GM21723 (cell line): ENCODE data around the gene TMSB4X.
"Not testable (repeated sequence)": the region's sequence is repeated elsewhere in the genome, so short reads cannot be mapped to it uniquely, and the experiment has no call there.

Experiments used
- ATAC-seq: cut with Tn5 transposase; IDR thresholded peaks from one replicate; pipeline ENCODE4 v1.9.1; 2021; ENCODE audit warnings: mild to moderate bottlenecking, moderate library complexity; ENCODE audit not compliant: unreplicated experiment

TMSB4X gene

GRCh38 chrX:12954376-12954775 lies 20.5 kb upstream of the TMSB4X start:
- ATAC-seq, result no peak

GRCh38 chrX:12954981-12955380 lies 19.9 kb upstream of the TMSB4X start:
- ATAC-seq, result no peak

- ATAC-seq, result peak; percentile 47
Measured at GRCh38 chrX:12955882-12956703, 18.8 kb upstream of the TMSB4X start.

- peak; percentile 75 for ATAC-seq
Measured at GRCh38 chrX:12956704-12957534, 18.0 kb upstream of the TMSB4X start.

GRCh38 chrX:12958059-12958458 lies 16.9 kb upstream of the TMSB4X start:
- no peak for ATAC-seq

- ATAC-seq, result no peak
Measured at GRCh38 chrX:12958461-12958860, 16.4 kb upstream of the TMSB4X start.

- no peak for ATAC-seq
Measured at GRCh38 chrX:12961196-12961718, 13.7 kb upstream of the TMSB4X start.

- ATAC-seq, result peak; percentile 36
Measured at GRCh38 chrX:12962041-12962504, 12.8 kb upstream of the TMSB4X start.

GRCh38 chrX:12963210-12963850 lies 11.6 kb upstream of the TMSB4X start:
- not testable (repeated sequence) for ATAC-seq

GRCh38 chrX:12965131-12965940 lies 9.6 kb upstream of the TMSB4X start:
- ATAC-seq, result no peak

- no peak for ATAC-seq
Measured at GRCh38 chrX:12966151-12966550, 8.8 kb upstream of the TMSB4X start.

GRCh38 chrX:12967711-12968465 lies 7.0 kb upstream of the TMSB4X start:
- ATAC-seq, result no peak

- ATAC-seq, result no peak
Measured at GRCh38 chrX:12970691-12971202, 4.2 kb upstream of the TMSB4X start.

GRCh38 chrX:12971282-12972003 lies 3.5 kb upstream of the TMSB4X start:
- ATAC-seq, result no peak

GRCh38 chrX:12972243-12972642 lies 2.7 kb upstream of the TMSB4X start:
- no peak for ATAC-seq

- no peak for ATAC-seq
Measured at GRCh38 chrX:12972878-12973560, 1.9 kb upstream of the TMSB4X start.

GRCh38 chrX:12973561-12974304 lies 1.2 kb upstream of the TMSB4X start:
- no peak for ATAC-seq
